ENCODE measurements around the gene CELF4.
A peak's percentile ranks its signal among the peaks of the same experiment; 100 is the strongest.

CELF4 gene

GRCh38 chr18:37565101-37565976, at the start of gene CELF4:
CELF4 (minus strand) TSS chr18:37565798.
- H3K27ac ChIP-seq (ENCODE audit: low read length) = no peak within 1 kb of the TSS
- no CpG with 5 or more reads among the region's 62 CpGs for WGBS (ENCODE audit: insufficient coverage, insufficient read length)
- H3K4me3 ChIP-seq (ENCODE audit: low read length) = peak within 1 kb of the TSS; percentile 78; the same call in 1 of the 2 replicates
- H3K4me1 ChIP-seq (ENCODE audit: control insufficient read depth, insufficient read depth, low read length) = no peaks in the 10 kb centered on the region
- no peaks in the 10 kb centered on the region for H3K9me3 ChIP-seq (ENCODE audit: control insufficient read depth, insufficient read depth, low read length)
- no peak for DNase-seq (ENCODE audit: low read depth, low spot score)
- no peaks in the 10 kb centered on the region for H3K36me3 ChIP-seq (ENCODE audit: control insufficient read depth, insufficient read depth, low read length)
- H3K27me3 ChIP-seq (ENCODE audit: control insufficient read depth, insufficient read depth, low read length) = peaks cover 46% of the 10 kb centered on the region

GRCh38 chr18:37613253-37613565, 47.6 kb upstream of the CELF4 start:
- H3K4me1 ChIP-seq (ENCODE audit: control insufficient read depth, insufficient read depth, low read length) = no peaks in the 10 kb centered on the region
- H3K4me3 ChIP-seq (ENCODE audit: low read length) = no peak overlapping the region
- DNase-seq (ENCODE audit: low read depth, low spot score) = no peak
- H3K27ac ChIP-seq (ENCODE audit: low read length) = no peak overlapping the region
- WGBS (ENCODE audit: insufficient coverage, insufficient read length) = no CpG with 5 or more reads among the region's 1 CpG
- no peaks in the 10 kb centered on the region for H3K9me3 ChIP-seq (ENCODE audit: control insufficient read depth, insufficient read depth, low read length)
- H3K27me3 ChIP-seq (ENCODE audit: control insufficient read depth, insufficient read depth, low read length) = no peaks in the 10 kb centered on the region
- H3K36me3 ChIP-seq (ENCODE audit: control insufficient read depth, insufficient read depth, low read length) = no peaks in the 10 kb centered on the region

GRCh38 chr18:37612524-37613252, 47.1 kb upstream of the CELF4 start:
- no peaks in the 10 kb centered on the region for H3K9me3 ChIP-seq (ENCODE audit: control insufficient read depth, insufficient read depth, low read length)
- no peak for DNase-seq (ENCODE audit: low read depth, low spot score)
- H3K27ac ChIP-seq (ENCODE audit: low read length) = no peak overlapping the region
- no peaks in the 10 kb centered on the region for H3K27me3 ChIP-seq (ENCODE audit: control insufficient read depth, insufficient read depth, low read length)
- no peak overlapping the region; the same call in 1 of the 2 replicates for H3K4me3 ChIP-seq (ENCODE audit: low read length)
- no peaks in the 10 kb centered on the region for H3K36me3 ChIP-seq (ENCODE audit: control insufficient read depth, insufficient read depth, low read length)
- WGBS (ENCODE audit: insufficient coverage, insufficient read length) = no CpG with 5 or more reads among the region's 5 CpGs
- no peaks in the 10 kb centered on the region for H3K4me1 ChIP-seq (ENCODE audit: control insufficient read depth, insufficient read depth, low read length)

- H3K4me1 ChIP-seq (ENCODE audit: control insufficient read depth, insufficient read depth, low read length) = no peaks in the 10 kb centered on the region
- no CpG with 5 or more reads among the region's 5 CpGs for WGBS (ENCODE audit: insufficient coverage, insufficient read length)
- no peak overlapping the region for H3K4me3 ChIP-seq (ENCODE audit: low read length)
- DNase-seq (ENCODE audit: low read depth, low spot score) = no peak
- no peaks in the 10 kb centered on the region for H3K27me3 ChIP-seq (ENCODE audit: control insufficient read depth, insufficient read depth, low read length)
- no peaks in the 10 kb centered on the region for H3K36me3 ChIP-seq (ENCODE audit: control insufficient read depth, insufficient read depth, low read length)
- no peak overlapping the region for H3K27ac ChIP-seq (ENCODE audit: low read length)
- no peaks in the 10 kb centered on the region for H3K9me3 ChIP-seq (ENCODE audit: control insufficient read depth, insufficient read depth, low read length)
These were observed 46.1 kb upstream of the CELF4 start for GRCh38 chr18:37611614-37612279.

GRCh38 chr18:37608876-37609275, 43.3 kb upstream of the CELF4 start:
- Histone ChIP-seq H3K27ac (ENCODE audit: low read length) (no peak overlapping the region), H3K4me3 (ENCODE audit: low read length) (no peak overlapping the region), H3K9me3 (ENCODE audit: control insufficient read depth, insufficient read depth, low read length) (no peaks in the 10 kb centered on the region), H3K36me3 (ENCODE audit: control insufficient read depth, insufficient read depth, low read length) (no peaks in the 10 kb centered on the region), H3K4me1 (ENCODE audit: control insufficient read depth, insufficient read depth, low read length) (no peaks in the 10 kb centered on the region), H3K27me3 (ENCODE audit: control insufficient read depth, insufficient read depth, low read length) (no peaks in the 10 kb centered on the region)
- no peak for DNase-seq (ENCODE audit: low read depth, low spot score)
- WGBS (ENCODE audit: insufficient coverage, insufficient read length) = no CpG with 5 or more reads among the region's 10 CpGs

GRCh38 chr18:37607281-37607680, 41.7 kb upstream of the CELF4 start:
- Histone ChIP-seq H3K9me3 (ENCODE audit: control insufficient read depth, insufficient read depth, low read length) (no peaks in the 10 kb centered on the region), H3K27ac (ENCODE audit: low read length) (no peak overlapping the region), H3K27me3 (ENCODE audit: control insufficient read depth, insufficient read depth, low read length) (no peaks in the 10 kb centered on the region), H3K4me1 (ENCODE audit: control insufficient read depth, insufficient read depth, low read length) (no peaks in the 10 kb centered on the region), H3K4me3 (ENCODE audit: low read length) (no peak overlapping the region), H3K36me3 (ENCODE audit: control insufficient read depth, insufficient read depth, low read length) (no peaks in the 10 kb centered on the region)
- WGBS (ENCODE audit: insufficient coverage, insufficient read length) = no CpG with 5 or more reads among the region's 11 CpGs
- no peak for DNase-seq (ENCODE audit: low read depth, low spot score)

GRCh38 chr18:37604032-37604431, 38.4 kb upstream of the CELF4 start:
- no peak for DNase-seq (ENCODE audit: low read depth, low spot score)
- Histone ChIP-seq H3K27ac (ENCODE audit: low read length) (no peak overlapping the region), H3K36me3 (ENCODE audit: control insufficient read depth, insufficient read depth, low read length) (no peaks in the 10 kb centered on the region), H3K4me1 (ENCODE audit: control insufficient read depth, insufficient read depth, low read length) (no peaks in the 10 kb centered on the region; the same call in 1 of the 2 replicates), H3K4me3 (ENCODE audit: low read length) (no peak overlapping the region), H3K9me3 (ENCODE audit: control insufficient read depth, insufficient read depth, low read length) (no peaks in the 10 kb centered on the region), H3K27me3 (ENCODE audit: control insufficient read depth, insufficient read depth, low read length) (no peaks in the 10 kb centered on the region)
- no CpG with 5 or more reads among the region's 4 CpGs for WGBS (ENCODE audit: insufficient coverage, insufficient read length)

GRCh38 chr18:37598966-37599896, 33.6 kb upstream of the CELF4 start:
- no peak for DNase-seq (ENCODE audit: low read depth, low spot score)
- Histone ChIP-seq H3K27ac (ENCODE audit: low read length) (no peak overlapping the region), H3K9me3 (ENCODE audit: control insufficient read depth, insufficient read depth, low read length) (no peaks in the 10 kb centered on the region), H3K4me1 (ENCODE audit: control insufficient read depth, insufficient read depth, low read length) (no peaks in the 10 kb centered on the region; the same call in 1 of the 2 replicates), H3K36me3 (ENCODE audit: control insufficient read depth, insufficient read depth, low read length) (no peaks in the 10 kb centered on the region), H3K4me3 (ENCODE audit: low read length) (no peak overlapping the region), H3K27me3 (ENCODE audit: control insufficient read depth, insufficient read depth, low read length) (no peaks in the 10 kb centered on the region)
- WGBS (ENCODE audit: insufficient coverage, insufficient read length) = no CpG with 5 or more reads among the region's 19 CpGs

GRCh38 chr18:37598396-37598795, 32.8 kb upstream of the CELF4 start:
- WGBS (ENCODE audit: insufficient coverage, insufficient read length) = no CpG with 5 or more reads among the region's 5 CpGs

More at GRCh38 chr18:37598396-37598795, 32.8 kb upstream of the CELF4 start:
- no peak overlapping the region for H3K27ac ChIP-seq (ENCODE audit: low read length)
- no peaks in the 10 kb centered on the region for H3K27me3 ChIP-seq (ENCODE audit: control insufficient read depth, insufficient read depth, low read length)
- no peaks in the 10 kb centered on the region for H3K9me3 ChIP-seq (ENCODE audit: control insufficient read depth, insufficient read depth, low read length)
- H3K36me3 ChIP-seq (ENCODE audit: control insufficient read depth, insufficient read depth, low read length) = no peaks in the 10 kb centered on the region
- no peak overlapping the region for H3K4me3 ChIP-seq (ENCODE audit: low read length)
- H3K4me1 ChIP-seq (ENCODE audit: control insufficient read depth, insufficient read depth, low read length) = no peaks in the 10 kb centered on the region; the same call in 1 of the 2 replicates
- no peak for DNase-seq (ENCODE audit: low read depth, low spot score)
